ENCODE results near the gene PDE4D.
"Not testable (repeated sequence)": the region's sequence is repeated elsewhere in the genome, so short reads cannot be mapped to it uniquely, and the experiment has no call there.

PDE4D gene

GRCh38 chr5:59407967-59408366 is 485.6 kb downstream of the PDE4D start:
- TF ChIP-seq CTCF (IDR thresholded peaks at IDR 0.05) (no peak), ZFX (IDR thresholded peaks at IDR 0.05; ENCODE audit: borderline replicate concordance) (no peak)
- H3K27ac ChIP-seq, result no peak overlapping the region

- TF ChIP-seq ZFX (IDR thresholded peaks at IDR 0.05; ENCODE audit: borderline replicate concordance), result no peak
- no peak for TF ChIP-seq CTCF (IDR thresholded peaks at IDR 0.05)
- no peak overlapping the region; the same call in 1 of the 2 replicates for H3K27ac ChIP-seq
Measured at GRCh38 chr5:59401637-59402036, 491.9 kb downstream of the PDE4D start.

- not testable (repeated sequence) for H3K27ac ChIP-seq
Measured at GRCh38 chr5:59394956-59395355, 498.6 kb downstream of the PDE4D start.

- H3K27ac ChIP-seq, result no peak overlapping the region
- TF ChIP-seq CTCF (IDR thresholded peaks at IDR 0.05) (no peak), ZFX (IDR thresholded peaks at IDR 0.05; ENCODE audit: borderline replicate concordance) (no peak)
Measured at GRCh38 chr5:59393585-59394420, 499.7 kb downstream of the PDE4D start.

- TF ChIP-seq ZFX (IDR thresholded peaks at IDR 0.05; ENCODE audit: borderline replicate concordance), result no peak
- no peak for TF ChIP-seq CTCF (IDR thresholded peaks at IDR 0.05)
Measured at GRCh38 chr5:59391576-59391975, 501.9 kb downstream of the PDE4D start.

GRCh38 chr5:59390989-59391388 is 502.5 kb downstream of the PDE4D start:
- no peak overlapping the region for H3K27ac ChIP-seq
- TF ChIP-seq ZFX (IDR thresholded peaks at IDR 0.05; ENCODE audit: borderline replicate concordance) (no peak), CTCF (IDR thresholded peaks at IDR 0.05) (no peak)

More at GRCh38 chr5:59391576-59391975, 501.9 kb downstream of the PDE4D start:
- H3K27ac ChIP-seq, result no peak overlapping the region

GRCh38 chr5:59390074-59390659 is 503.4 kb downstream of the PDE4D start:
- H3K27ac ChIP-seq, result no peak overlapping the region
- TF ChIP-seq CTCF (IDR thresholded peaks at IDR 0.05) (peak; percentile 83), ZFX (IDR thresholded peaks at IDR 0.05; ENCODE audit: borderline replicate concordance) (no peak)

Measured in 22Rv1 (cell line).